Motor neuron (in vitro differentiated cells): ENCODE data around the gene ATG16L1. TPM values are rescaled to one million over a fixed set of nuclear protein-coding genes. Genes with fewer than 3 reads are reported as not detected.

Experiments
- ATAC-seq, 8 experiments: fragments of 200-7000 bp; cut with Tn5 transposase; replicated peaks in 6 of 8; 2 replicates each; pipeline ENCODE4 v1.8.0; 2021; ENCODE audit warnings: mild to moderate bottlenecking in 8 of 8, moderate library complexity in 8 of 8
- H3K27ac ChIP-seq, 2 donors: fragments of 250-450 bp; sonication (Bioruptor Pico); 2 replicates each; pipeline ENCODE4 v1.9.0; 2021; ENCODE audit warnings: antibody characterized with exemption in 2 of 2, mild to moderate bottlenecking in 2 of 2, moderate library complexity in 1 of 2
- H3K4me1 ChIP-seq, 2 donors: fragments of 250-450 bp; sonication (Bioruptor Pico); replicated peaks in 1 of 2; 2 replicates each; pipeline ENCODE4 v1.6.1; 2021; ENCODE audit warnings: antibody characterized with exemption in 2 of 2, mild to moderate bottlenecking in 2 of 2, moderate library complexity in 1 of 2
- H3K4me3 ChIP-seq, 5 donors: fragments of 250-450 bp; sonication (Bioruptor Pico); 2 replicates each; pipeline ENCODE4 v1.9.0; 2021; ENCODE audit warnings: antibody characterized with exemption in 5 of 5, mild to moderate bottlenecking in 5 of 5, moderate library complexity in 4 of 5
- WGBS, 10 experiments: fragments of 450-650 bp; shearing (Covaris generic); methylation state at CpG; one replicate each; pipeline ENCODE4 v1.0.0; 2022; 5-methylcytosine and 5-hydroxymethylcytosine counted together
- in situ Hi-C, 9 experiments: fragments of 400-800 bp; cut with MboI; loops; one replicate each; pipeline ENCODE4 v1.15.0; 2021; ENCODE audit warnings: low sequenced_read_pairs in 9 of 9, low pct_unique_long_range_greater_than_20kb in 2 of 9; ENCODE audit not compliant: unreplicated experiment in 9 of 9
- total RNA-seq, 8 experiments: library from RNA; unstranded; fragments of 300-600 nt; gene quantifications; 2 replicates each; pipeline versions ENCODE4 v1.2.3 to v1.2.4, GENCODE V29; 2022

The ATG16L1 gene
- total RNA-seq, 8 experiments from 2014 or later, result 18.0 to 48.0 (median 25.9) TPM

DNA sequence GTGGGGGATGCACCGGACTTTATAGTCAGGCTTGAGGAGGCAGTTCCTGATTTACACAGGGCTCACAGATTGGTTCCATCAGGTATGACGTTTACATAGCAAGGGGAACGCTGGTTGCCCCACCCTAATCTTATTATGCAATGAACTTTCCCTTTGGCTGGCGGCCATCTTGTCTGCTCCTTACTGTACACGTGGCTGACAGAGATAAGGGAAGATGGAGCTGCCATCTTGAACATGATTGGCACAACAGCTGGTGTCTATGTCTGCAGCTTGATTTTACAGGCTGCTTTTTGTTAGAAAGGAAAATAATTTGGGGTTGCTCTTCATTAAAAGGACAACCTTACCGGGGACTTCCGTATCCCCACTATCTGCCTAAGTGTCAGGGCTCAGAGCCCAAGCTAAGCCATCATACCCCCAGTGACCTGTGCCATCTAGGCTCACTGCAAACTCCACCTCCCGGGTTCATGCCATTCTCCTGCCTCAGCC lies 33.5 kb upstream of the ATG16L1 start:
- peak in 2 of 8 experiments; percentile 24 to 65 for ATAC-seq
- H3K4me3 ChIP-seq, result no peak overlapping the region
- in situ Hi-C loops, result no loop called here
- H3K4me1 ChIP-seq, result no peaks in the 10 kb centered on the region
- 55 to 100% (median 97%) methylated on average over 1 to 6 of the region's 8 CpGs; no CpG with 5 or more reads in 2 of the 10 experiments for WGBS, 10 experiments
- no peak overlapping the region for H3K27ac ChIP-seq

DNA sequence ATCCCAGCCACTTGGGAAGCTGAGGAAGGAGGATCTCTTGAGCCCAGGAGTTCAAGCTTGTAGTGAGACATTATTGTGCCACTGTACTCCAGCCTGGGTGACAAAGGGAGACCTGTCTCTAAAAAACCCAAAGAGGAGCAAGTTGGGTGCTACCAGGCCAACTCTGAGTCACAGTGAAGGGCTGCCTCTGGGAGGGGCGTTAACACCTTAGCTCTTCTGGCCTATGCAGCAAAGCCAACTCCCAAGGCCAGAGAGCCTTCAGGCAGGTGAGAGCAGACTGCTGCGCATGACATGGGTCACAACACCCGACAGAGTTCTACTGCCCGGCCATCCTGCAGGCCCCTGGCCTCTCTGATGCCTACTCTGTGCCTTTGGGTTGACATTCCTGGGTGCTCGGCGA lies 32.6 kb upstream of the ATG16L1 start:
- H3K4me1 ChIP-seq, result no peaks in the 10 kb centered on the region
- peak in 1 of 8 experiments; percentile 42 for ATAC-seq
- 90 to 100% (median 97%) methylated on average over 1 to 3 of the region's 6 CpGs; no CpG with 5 or more reads in 6 of the 10 experiments for WGBS, 10 experiments
- H3K4me3 ChIP-seq, result no peak overlapping the region
- in situ Hi-C loops, result no loop called here
- H3K27ac ChIP-seq, result no peak overlapping the region

DNA sequence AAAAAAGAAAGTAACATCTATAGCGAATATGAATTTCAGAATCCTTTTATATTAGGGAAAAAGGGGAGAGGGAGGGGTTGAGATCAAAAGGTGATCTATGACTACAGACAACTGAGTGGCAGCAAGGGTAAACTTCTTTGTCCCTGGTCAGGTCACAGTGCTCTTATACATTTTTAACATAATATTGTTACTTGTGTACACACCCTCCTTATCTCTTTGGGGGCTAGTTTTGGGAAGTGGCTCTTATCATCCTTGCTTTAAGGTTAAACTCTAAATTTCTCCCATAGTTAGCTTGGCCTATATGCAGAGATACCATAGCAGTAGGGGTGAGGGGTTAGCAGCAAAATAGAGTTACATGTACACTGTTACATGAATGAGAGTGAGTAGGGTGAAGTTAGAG lies 31.6 kb upstream of the ATG16L1 start:
- no peak overlapping the region for H3K27ac ChIP-seq
- ATAC-seq, result no peak
- H3K4me3 ChIP-seq, result no peak overlapping the region
- no peaks in the 10 kb centered on the region for H3K4me1 ChIP-seq
- 17 to 100% (median 89%) methylated on average over 1 of the region's 1 CpG; no CpG with 5 or more reads in 3 of the 10 experiments for WGBS, 10 experiments
- in situ Hi-C loops, result no loop called here

DNA sequence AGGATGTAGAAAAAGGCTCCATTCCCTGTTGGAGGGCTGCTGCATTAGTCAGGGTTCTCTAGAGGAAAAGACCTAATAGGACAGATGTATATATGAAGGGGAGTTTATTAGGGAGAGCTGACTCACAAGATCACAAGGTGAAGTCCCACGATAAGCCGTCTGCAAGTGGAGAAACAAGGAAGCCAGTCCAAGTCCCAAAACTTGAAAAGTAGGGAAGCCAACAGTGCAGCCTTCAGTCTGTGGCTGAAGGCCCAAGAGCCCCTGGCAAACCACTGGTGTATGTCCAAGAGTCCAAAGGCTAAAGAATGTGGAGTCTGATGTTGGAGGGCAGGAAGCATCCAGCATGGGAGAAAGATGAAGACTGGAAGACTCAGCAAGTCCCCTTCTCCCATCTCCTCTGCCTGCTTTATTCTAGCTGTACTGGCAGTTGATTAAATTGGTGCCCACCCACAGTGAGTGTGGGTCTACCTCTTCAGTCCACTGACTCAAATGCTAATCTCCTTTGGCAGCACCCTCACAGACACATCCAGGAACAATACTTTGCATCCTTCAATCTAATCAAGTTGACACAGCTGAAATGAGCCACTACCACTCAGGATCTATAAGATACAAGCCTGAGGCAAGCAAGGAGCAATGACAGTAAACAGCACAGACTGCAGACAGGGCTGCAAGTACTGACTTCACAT lies 30.0 kb upstream of the ATG16L1 start:
- in situ Hi-C loops, result no loop called here
- no peak overlapping the region for H3K4me3 ChIP-seq
- 63 to 100% (median 72%) methylated on average over 1 to 2 of the region's 2 CpGs; no CpG with 5 or more reads in 5 of the 10 experiments for WGBS, 10 experiments
- no peak for ATAC-seq
- H3K4me1 ChIP-seq, result no peaks in the 10 kb centered on the region
- no peak overlapping the region for H3K27ac ChIP-seq

DNA sequence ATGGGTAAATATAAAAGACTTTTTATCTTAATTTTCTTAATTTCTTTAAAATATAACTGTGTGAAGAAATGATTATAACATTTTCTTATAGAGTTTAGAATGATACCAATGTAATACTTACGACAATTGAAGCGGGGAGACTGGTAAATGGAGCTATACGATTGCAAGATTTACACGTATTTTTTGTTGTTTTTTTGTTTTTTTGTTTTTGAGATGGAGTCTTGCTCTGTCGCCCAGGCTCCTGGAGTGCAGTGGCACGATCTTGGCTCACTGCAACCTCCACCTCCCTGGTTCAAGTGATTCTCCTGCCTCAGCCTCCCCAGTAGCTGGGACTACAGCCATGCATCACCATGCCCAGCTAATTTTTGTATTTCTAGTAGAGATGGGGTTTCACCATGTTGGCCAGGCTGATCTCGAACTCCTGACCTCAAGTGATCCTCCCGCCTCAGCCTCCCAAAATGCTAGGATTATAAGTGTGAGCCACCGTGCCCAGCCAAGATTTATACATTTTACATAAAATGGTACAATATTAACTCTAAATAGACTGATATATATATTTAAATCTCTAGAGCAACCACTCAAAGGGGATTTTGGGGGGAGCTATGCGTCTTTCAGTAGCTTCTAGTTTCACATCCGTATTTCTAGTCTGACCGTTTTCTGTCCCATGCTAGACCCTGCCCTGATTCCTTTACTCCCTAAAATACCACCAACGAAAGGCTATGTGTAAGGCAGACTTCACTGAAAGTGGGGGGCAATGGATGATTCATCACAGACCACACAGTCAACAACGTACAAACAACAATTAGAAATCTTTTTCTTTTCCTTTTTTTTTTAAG lies 28.2 kb upstream of the ATG16L1 start:
- no peak overlapping the region for H3K4me3 ChIP-seq
- ATAC-seq, result no peak
- H3K27ac ChIP-seq, result no peak overlapping the region
- in situ Hi-C loops, result no loop called here
- 50 to 97% (median 88%) methylated on average over 4 to 14 of the region's 14 CpGs for WGBS, 10 experiments
- H3K4me1 ChIP-seq, result no peaks in the 10 kb centered on the region

DNA sequence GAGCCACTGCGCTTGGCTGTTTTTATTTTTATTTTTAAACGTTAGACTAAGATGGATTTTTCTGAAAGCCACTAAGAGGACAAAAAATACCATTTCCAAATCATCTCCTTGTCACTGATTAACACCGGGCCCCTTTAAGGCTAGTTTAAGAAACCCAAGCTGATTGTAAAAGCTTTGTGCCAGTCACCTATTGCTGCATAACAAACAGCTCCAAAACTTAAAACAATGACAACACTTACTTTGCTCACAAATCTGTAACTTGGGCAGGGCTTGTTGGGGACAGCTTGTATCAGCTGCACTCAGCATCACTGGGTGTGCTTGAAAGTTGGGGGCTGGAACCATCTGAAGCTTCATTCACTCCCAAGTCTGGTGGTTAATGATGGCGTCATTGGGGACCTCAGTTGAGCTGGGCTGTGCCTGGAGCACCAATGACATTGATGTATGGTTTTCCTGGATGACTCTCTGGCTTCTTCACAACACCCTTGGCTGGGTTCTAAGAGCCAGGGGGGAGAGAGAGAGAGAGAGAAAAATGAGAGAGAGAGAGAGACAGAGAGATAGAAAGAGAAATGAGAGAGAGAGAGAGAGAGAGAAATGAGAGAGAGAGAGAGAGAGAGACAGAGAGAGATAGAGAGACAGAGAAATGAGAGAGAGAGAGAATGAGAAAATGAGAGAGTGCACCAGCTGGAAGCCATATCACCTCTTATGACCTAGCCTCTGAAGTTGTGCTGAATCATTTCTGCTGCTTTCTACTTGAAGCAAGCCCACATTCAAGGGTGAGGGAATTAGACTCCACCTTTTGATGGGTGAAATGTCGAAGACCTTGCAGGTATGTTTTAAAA lies 26.0 kb upstream of the ATG16L1 start:
- ATAC-seq, result no peak
- no peak overlapping the region for H3K4me3 ChIP-seq
- H3K27ac ChIP-seq, result no peak overlapping the region
- in situ Hi-C loops, result loop anchor here in 1 of 9 experiments (25.0 kb wide), 1 partner anchor 613 kb away; no protein-coding TSS in a partner anchor
- 20 to 100% (median 73%) methylated on average over 1 to 4 of the region's 5 CpGs; no CpG with 5 or more reads in 1 of the 10 experiments for WGBS, 10 experiments
- H3K4me1 ChIP-seq, result no peaks in the 10 kb centered on the region

DNA sequence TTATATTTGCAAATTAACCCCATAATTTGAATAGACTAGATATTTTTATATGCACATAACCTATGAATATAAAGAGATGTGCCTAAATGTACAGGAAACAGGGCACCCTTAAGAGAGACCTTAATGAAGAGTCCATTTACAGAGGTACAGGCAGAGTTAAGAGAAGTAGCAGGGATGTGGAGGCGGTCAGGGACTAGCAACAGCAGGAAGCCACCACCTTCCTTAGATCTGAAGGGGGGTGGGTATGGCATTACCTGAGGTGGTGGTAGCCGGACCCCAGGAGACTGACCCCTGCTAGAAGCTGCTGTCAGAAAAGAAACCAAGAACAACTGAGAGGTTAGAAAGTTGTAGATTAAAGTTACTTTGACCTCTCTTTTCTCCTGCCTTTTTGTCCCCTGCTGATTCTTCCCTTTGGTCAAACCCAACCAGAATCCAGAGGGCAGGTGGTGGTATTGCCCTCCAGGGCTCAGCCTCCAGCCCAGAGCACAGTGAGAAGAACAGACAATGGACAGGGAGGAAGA lies 24.9 kb upstream of the ATG16L1 start:
- no peak overlapping the region for H3K4me3 ChIP-seq
- no peaks in the 10 kb centered on the region for H3K4me1 ChIP-seq
- in situ Hi-C loops, result loop anchor here in 1 of 9 experiments (25.0 kb wide), 1 partner anchor 614 kb away; no protein-coding TSS in a partner anchor
- H3K27ac ChIP-seq, result no peak overlapping the region
- WGBS, 10 experiments, result 20 to 100% (median 92%) methylated on average over 1 to 2 of the region's 2 CpGs; no CpG with 5 or more reads in 5 of the 10 experiments
- no peak for ATAC-seq

DNA sequence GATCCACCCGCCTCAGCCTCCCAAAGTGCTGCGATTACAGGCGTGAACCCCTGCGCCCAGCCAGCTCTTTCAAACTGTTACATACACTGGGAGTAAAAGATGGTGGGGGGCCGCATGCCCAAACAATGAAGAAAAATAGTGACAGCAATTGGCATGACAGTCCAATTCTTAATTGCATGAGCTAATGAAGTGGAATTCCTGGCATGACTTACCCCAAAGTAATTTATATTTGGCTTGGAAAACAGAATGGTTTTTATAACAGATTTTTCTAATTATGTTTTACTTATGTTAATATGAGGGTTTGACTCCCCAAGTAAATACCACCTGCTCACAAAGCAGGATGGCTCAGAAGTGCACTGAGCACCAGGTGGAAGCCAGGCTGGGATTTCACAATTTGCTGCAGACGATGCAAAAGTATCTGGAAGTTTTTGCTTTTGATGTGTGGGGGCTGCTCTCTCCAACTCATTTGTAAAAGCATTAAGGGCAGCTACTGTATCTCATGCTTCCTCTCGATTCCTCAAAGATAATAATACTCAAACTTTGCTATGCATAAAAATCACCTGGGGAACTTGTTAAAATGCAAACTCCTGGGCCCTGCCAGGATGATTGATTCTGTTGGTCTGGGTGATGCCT lies 24.0 kb upstream of the ATG16L1 start:
- no peak for ATAC-seq
- Histone ChIP-seq H3K27ac (no peak overlapping the region), H3K4me3 (no peak overlapping the region), H3K4me1 (no peaks in the 10 kb centered on the region)
- 0 to 93% (median 80%) methylated on average over 1 to 7 of the region's 7 CpGs; no CpG with 5 or more reads in 2 of the 10 experiments for WGBS, 10 experiments
- in situ Hi-C loops, result loop anchor here in 1 of 9 experiments (25.0 kb wide), 1 partner anchor 615 kb away; no protein-coding TSS in a partner anchor

DNA sequence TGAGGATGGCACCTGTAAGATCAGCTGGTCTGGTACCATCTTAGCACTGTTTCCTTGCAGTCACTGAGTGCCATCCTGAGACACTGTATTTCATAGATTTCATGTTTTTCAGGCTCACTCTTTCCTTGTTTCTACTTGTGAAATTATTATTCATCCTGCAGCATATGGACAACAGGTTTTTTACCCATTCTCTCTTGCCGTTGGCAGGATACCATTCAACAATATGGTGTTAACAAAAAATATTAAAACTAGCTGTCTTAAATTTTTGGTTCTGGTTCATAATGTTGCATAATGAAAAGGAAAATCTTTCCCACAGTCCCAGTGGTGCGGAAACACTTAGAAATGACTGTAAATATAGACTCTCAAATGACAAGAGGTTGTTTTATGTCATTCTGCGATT lies 23.1 kb upstream of the ATG16L1 start:
- in situ Hi-C loops, result loop anchor here in 1 of 9 experiments (25.0 kb wide), 1 partner anchor 616 kb away; no protein-coding TSS in a partner anchor
- ATAC-seq, result no peak
- 0 to 100% (median 83%) methylated on average over 1 to 3 of the region's 3 CpGs; no CpG with 5 or more reads in 1 of the 10 experiments for WGBS, 10 experiments
- H3K4me3 ChIP-seq, result no peak overlapping the region
- H3K4me1 ChIP-seq, result no peaks in the 10 kb centered on the region
- H3K27ac ChIP-seq, result no peak overlapping the region

DNA sequence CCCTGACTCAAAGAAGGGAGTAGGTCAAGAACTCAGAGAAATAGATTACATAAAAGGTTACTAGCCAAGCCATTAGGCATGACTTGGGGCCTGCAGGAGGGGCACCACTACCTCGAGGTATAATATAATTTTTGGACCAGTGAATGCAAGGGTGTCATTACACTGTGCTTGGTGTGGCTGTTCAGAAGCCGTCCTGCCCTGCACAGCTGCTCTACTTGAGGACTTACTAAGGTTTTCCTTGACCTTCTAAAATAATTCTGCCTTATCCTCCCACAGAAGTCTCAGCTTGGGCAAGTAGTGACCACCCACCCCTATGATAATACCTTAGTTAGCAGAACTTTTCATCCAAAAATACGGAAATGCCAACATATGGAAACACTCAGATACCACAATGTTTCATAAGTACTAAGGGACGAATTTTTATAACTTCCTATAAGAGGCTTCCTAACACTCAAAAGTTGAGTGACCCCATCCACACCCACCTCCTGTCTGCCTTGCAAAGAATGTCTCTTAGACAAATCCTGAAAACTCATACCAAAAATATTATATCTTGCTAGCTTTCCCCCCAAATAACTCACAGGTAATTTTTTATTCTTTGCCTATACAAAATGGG lies 17.7 kb upstream of the ATG16L1 start:
- in situ Hi-C loops, result loop anchor here in 1 of 9 experiments (25.0 kb wide), 1 partner anchor 621 kb away; no protein-coding TSS in a partner anchor
- no peak for ATAC-seq
- Histone ChIP-seq H3K4me3 (no peak overlapping the region), H3K27ac (no peak overlapping the region), H3K4me1 (no peaks in the 10 kb centered on the region)
- 15 to 80% (median 60%) methylated on average over 1 to 3 of the region's 4 CpGs for WGBS, 10 experiments

DNA sequence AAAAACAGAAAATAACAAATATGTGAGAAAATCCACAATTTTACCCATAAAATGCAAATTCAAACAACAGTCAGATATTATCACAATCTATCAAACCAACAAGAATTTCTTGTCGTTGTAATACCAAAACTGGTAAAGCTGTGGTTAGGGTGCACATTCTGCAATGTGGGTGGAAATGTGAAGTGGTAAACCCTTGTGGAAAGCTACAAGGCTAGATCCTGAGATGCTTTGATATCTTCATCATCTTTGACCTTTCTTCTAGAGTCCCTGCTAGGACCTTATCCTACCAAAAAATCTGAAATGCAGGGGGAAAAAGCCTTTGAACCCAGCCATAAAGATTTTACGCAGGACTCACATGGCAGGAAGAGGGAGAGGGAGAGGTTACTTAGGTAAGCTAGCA lies 17.2 kb upstream of the ATG16L1 start:
- no peak for ATAC-seq
- Histone ChIP-seq H3K27ac (no peak overlapping the region), H3K4me3 (no peak overlapping the region), H3K4me1 (no peaks in the 10 kb centered on the region)
- WGBS, 10 experiments, result 20 to 100% (median 88%) methylated on average over 1 to 2 of the region's 2 CpGs
- in situ Hi-C loops, result loop anchor here in 1 of 9 experiments (25.0 kb wide), 1 partner anchor 622 kb away; no protein-coding TSS in a partner anchor
